ENCODE data around the gene SRPK1. TPM values are rescaled to one million over a fixed set of nuclear protein-coding genes. Genes with fewer than 3 reads are reported as not detected.

Gene SRPK1
- total and polyA plus RNA-seq, 8 donors, result 10.7 to 204 (median 30.4) TPM

DNA sequence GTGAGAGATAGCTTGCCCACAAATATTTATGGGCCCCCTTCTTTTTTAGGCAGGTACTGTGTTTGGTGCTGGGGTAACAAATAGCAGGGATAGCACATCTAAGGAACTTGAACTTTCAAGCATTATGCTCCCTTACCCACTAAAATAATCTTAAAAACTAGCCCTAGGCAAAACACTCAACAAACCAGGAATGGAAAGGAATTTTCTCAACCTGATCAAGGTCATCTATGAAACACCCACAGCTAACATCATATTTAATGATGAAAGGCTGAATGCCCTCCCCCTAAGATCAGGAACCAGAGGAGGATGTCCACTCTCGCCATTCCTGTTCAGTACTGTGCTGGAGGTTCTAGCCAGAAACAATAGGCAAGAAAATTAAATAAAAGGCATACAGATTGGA, 8.7 kb upstream of the SRPK1 start:
- TF ChIP-seq EP300 (IDR thresholded peaks at IDR 0.05) (no peak), POLR2A (IDR thresholded peaks at IDR 0.05) (no peak), POLR2AphosphoS5 (IDR thresholded peaks at IDR 0.05) (no peak)
- TF ChIP-seq, protein P1, sequence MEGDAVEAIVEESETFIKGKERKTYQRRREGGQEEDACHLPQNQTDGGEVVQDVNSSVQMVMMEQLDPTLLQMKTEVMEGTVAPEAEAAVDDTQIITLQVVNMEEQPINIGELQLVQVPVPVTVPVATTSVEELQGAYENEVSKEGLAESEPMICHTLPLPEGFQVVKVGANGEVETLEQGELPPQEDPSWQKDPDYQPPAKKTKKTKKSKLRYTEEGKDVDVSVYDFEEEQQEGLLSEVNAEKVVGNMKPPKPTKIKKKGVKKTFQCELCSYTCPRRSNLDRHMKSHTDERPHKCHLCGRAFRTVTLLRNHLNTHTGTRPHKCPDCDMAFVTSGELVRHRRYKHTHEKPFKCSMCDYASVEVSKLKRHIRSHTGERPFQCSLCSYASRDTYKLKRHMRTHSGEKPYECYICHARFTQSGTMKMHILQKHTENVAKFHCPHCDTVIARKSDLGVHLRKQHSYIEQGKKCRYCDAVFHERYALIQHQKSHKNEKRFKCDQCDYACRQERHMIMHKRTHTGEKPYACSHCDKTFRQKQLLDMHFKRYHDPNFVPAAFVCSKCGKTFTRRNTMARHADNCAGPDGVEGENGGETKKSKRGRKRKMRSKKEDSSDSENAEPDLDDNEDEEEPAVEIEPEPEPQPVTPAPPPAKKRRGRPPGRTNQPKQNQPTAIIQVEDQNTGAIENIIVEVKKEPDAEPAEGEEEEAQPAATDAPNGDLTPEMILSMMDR (IDR thresholded peaks at IDR 0.05), result no peak
- Histone ChIP-seq H3K4me3 (no peak overlapping the region), H3K36me3 (no peaks in the 10 kb centered on the region), H3K27me3 (no peaks in the 10 kb centered on the region), H3K27ac (no peak overlapping the region), H3K9me3 (no peaks in the 10 kb centered on the region), H3K4me1 (no peaks in the 10 kb centered on the region)
- no peak for DNase-seq
- 82 to 95% (median 93%) methylated on average over 1 of the region's 1 CpG for WGBS, 5 donors
- intact Hi-C loops (cut with DNase I; ENCODE audit: low total_unique reads), result no loop called here

DNA sequence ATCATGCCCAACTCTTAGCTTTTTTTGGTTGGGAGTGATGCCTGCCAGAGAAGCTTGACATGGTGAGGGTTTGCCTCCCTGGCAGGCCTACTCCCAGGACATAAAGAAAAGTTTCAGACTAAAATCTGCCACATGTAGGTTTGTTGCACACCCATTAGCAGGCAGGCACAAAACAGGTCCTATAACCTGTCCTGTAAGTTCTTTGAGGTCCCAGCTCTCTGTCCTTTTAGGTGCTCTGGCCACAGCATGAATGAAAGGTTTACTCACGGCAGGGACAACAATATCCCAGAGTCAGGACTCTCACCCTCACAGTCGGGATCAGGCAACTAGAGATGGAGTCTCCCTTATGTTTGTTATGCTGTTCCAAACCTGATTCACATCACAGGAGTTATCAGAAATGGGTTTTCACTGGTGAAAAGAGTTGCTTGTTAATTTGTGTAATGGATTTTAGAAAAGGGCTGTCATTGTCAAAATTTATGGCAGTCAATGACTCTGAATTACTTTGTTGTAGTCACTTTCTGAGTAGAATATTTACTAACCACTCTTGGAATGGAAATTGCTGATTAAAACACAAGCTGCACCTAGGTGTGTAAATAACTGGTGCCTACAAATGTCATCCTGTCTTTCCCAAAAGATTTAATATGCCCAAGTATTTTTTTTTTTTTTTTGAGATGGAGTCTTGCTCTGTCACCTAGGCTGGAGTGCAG, 5.8 kb upstream of the SRPK1 start:
- no peak for DNase-seq
- H3K4me1 ChIP-seq, result peaks cover 0 to 7% (median 3%) of the 10 kb centered on the region in 4 donors
- no peaks in the 10 kb centered on the region for H3K9me3 ChIP-seq
- no peaks in the 10 kb centered on the region for H3K27me3 ChIP-seq
- intact Hi-C loops (cut with DNase I; ENCODE audit: low total_unique reads), result no loop called here
- no peak overlapping the region for H3K4me3 ChIP-seq
- no peak overlapping the region for H3K27ac ChIP-seq
- WGBS, 5 donors, result 34 to 69% (median 42%) methylated on average over 2 of the region's 2 CpGs
- TF ChIP-seq, protein P1 (IDR thresholded peaks at IDR 0.05), result no peak
- TF ChIP-seq POLR2A (IDR thresholded peaks at IDR 0.05) (no peak), EP300 (IDR thresholded peaks at IDR 0.05) (no peak), POLR2AphosphoS5 (IDR thresholded peaks at IDR 0.05) (no peak)
- no peaks in the 10 kb centered on the region for H3K36me3 ChIP-seq

DNA sequence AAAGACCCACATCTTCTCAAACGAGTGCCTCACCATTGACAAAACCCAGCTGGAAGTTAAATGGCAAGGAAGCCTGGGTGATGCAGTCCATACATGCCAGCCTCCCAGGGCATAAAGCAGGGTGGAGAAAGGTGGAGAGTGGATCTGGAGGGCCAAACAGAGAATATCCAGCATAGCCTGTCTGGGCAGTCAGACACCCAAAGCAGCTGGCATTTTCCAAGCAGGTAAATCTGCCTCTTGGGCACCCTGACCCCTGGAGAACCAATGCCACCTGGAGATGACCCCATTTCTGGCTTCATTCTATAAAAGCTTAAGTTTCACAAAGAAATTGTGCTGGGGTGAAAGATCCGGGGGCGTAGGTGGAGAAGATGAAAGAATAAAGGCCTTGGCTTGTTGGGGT, 5.1 kb upstream of the SRPK1 start:
- no peak overlapping the region for H3K4me3 ChIP-seq
- intact Hi-C loops (cut with DNase I; ENCODE audit: low total_unique reads), result no loop called here
- no peak for DNase-seq
- TF ChIP-seq, protein P1 (IDR thresholded peaks at IDR 0.05), result no peak
- no peak for TF ChIP-seq POLR2AphosphoS5 (IDR thresholded peaks at IDR 0.05)
- TF ChIP-seq EP300 (IDR thresholded peaks at IDR 0.05), result no peak
- no peak for TF ChIP-seq POLR2A (IDR thresholded peaks at IDR 0.05)
- no peaks in the 10 kb centered on the region for H3K27me3 ChIP-seq
- WGBS, 5 donors, result 84 to 90% (median 87%) methylated on average over 3 of the region's 3 CpGs
- H3K9me3 ChIP-seq, result no peaks in the 10 kb centered on the region
- no peaks in the 10 kb centered on the region for H3K36me3 ChIP-seq
- H3K4me1 ChIP-seq, result peaks cover 0 to 12% (median 6%) of the 10 kb centered on the region in 4 donors
- no peak overlapping the region for H3K27ac ChIP-seq

DNA sequence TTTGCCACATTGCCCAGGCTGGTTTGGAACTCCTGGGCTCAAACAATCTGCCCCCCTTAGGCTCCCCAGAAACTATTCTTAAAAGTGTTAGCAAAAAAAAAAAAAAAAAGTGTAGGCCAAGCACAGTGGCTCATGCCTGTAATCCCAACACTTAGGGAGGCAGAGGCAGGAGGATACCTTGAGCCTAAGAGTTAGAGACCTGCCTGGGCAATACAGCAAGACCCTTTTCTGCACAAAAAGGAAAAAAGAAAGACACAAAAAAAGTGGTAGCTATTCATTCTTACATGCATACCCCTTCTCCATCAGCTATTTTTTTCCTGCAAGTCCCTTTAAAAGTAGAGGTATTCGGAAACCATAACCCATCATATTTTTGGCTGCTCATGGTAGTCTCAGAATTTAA, 3.2 kb upstream of the SRPK1 start:
- no peaks in the 10 kb centered on the region for H3K9me3 ChIP-seq
- no peak for DNase-seq
- TF ChIP-seq, protein P1 (IDR thresholded peaks at IDR 0.05), result no peak
- no peak for TF ChIP-seq POLR2A (IDR thresholded peaks at IDR 0.05)
- no peak for TF ChIP-seq EP300 (IDR thresholded peaks at IDR 0.05)
- TF ChIP-seq POLR2AphosphoS5 (IDR thresholded peaks at IDR 0.05), result no peak
- H3K36me3 ChIP-seq, result no peaks in the 10 kb centered on the region
- no peaks in the 10 kb centered on the region for H3K27me3 ChIP-seq
- H3K27ac ChIP-seq, result no peak overlapping the region
- H3K4me1 ChIP-seq, result peaks cover 2 to 23% (median 12%) of the 10 kb centered on the region in 4 donors
- WGBS, 5 donors, result 95 to 100% (median 97%) methylated on average over 1 of the region's 1 CpG
- intact Hi-C loops (cut with DNase I; ENCODE audit: low total_unique reads), result no loop called here
- no peak overlapping the region for H3K4me3 ChIP-seq

Measured in stomach (tissue), 9 donors.